Ovary (tissue), 9 donors: ENCODE results near the gene KIF16B. TPM values are rescaled to one million over a fixed set of nuclear protein-coding genes. Genes with fewer than 3 reads are reported as not detected.

Experiments used
- DNase-seq, 5 donors: peaks; one replicate each; pipeline ENCODE4 v3.0.0-alpha.2; 2019 to 2020
- H3K27ac ChIP-seq, 2 donors: fragments of 200-600 bp; one replicate each; pipeline versions ENCODE4 v1.5.1 to v1.8.0; 2019 to 2022
- H3K27me3 ChIP-seq: fragments of 200-600 bp; one replicate; pipeline ENCODE4 v1.8.0; 2022
- H3K36me3 ChIP-seq: fragments of 200-600 bp; sonication (generic); one replicate; pipeline ENCODE4 v1.5.1; 2019
- H3K4me1 ChIP-seq: one replicate; pipeline ENCODE4 v1.8.1; 2013; ENCODE audit warnings: mild to moderate bottlenecking, moderate library complexity; ENCODE audit not compliant: insufficient read depth
- H3K4me3 ChIP-seq: fragments of 200-600 bp; sonication (generic); one replicate; pipeline ENCODE4 v1.5.1; 2017
- H3K9me3 ChIP-seq, 2 donors: fragments of 200-600 bp in 1 of 2; sonication (generic) in 1 of 2; one replicate each; pipeline versions ENCODE4 v1.5.1 to v1.8.1; 2013 to 2019; ENCODE audit warnings: mild to moderate bottlenecking in 1 of 2, moderate library complexity in 1 of 2
- CTCF ChIP-seq, 3 donors: fragments of 450-650 bp in 2 of 3; fragments of 200-600 bp in 1 of 3; IDR thresholded peaks; one replicate each; pipeline versions ENCODE4 v1.5.1 to v1.8.0; 2016 to 2022; ENCODE audit warnings: antibody characterized with exemption in 3 of 3, mild to moderate bottlenecking in 1 of 3
- EP300 ChIP-seq: sonication (generic); formaldehyde crosslinking; IDR thresholded peaks from one replicate; pipeline ENCODE4 v1.6.1; 2017; ENCODE audit warnings: antibody characterized with exemption
- POLR2A ChIP-seq: fragments of 450-650 bp; IDR thresholded peaks from one replicate; pipeline ENCODE4 v1.6.1; 2017; ENCODE audit warnings: antibody characterized with exemption, mild to moderate bottlenecking, moderate library complexity
- WGBS, 3 donors: extraction: QIAGEN DNeasy Blood & Tissue Kit in 1 of 3; methylation state at CpG; one replicate each; pipeline versions ENCODE4 v1.1.5 to v1.1.7; 2013 to 2017; 5-methylcytosine and 5-hydroxymethylcytosine counted together
- intact Hi-C, 4 donors: fragments of 100-400 bp; cut with DNase I; formaldehyde crosslinking; loops; one replicate each; pipeline versions ENCODE4 v1.11.0 to v1.15.1; 2022 to 2023
- polyA plus RNA-seq, 2 donors: library from polyadenylated mRNA; stranded (reverse); fragments of 200-250 nt in 1 of 2; fragments of 350-450 nt in 1 of 2; fragmentation: Illumina TruSeq in 1 of 2; extraction: RNeasy Lipid Tissue Mini Kit (QIAGEN cat#74804) in 1 of 2; gene quantifications; one replicate each; pipeline ENCODE4 v1.2.3, GENCODE V29; 2013 to 2014
- total RNA-seq, 7 donors: library from RNA; depleted of rRNA in 2 of 7; stranded (reverse); fragments of >200 nt in 2 of 7; fragmentation: NEBNext Ultra II Directional in 3 of 7; extraction: Animal tissue kit (Norgen Biotek cat#: 25700) in 3 of 7; gene quantifications; one replicate each; pipeline versions ENCODE4 v1.1.0 to v1.2.4, GENCODE V29; 2016 to 2023
- donor health status: DM: no; HTN: no; CAD: no; lungs with moderate emphysema.
- donor health status: DM: no; HTN: no; CAD: no.
- donor health status: Bipolar disorder and iron deficiency.
- donor health status: DM: yes; HTN: yes; CAD: no.
- donor health status: DM: no; HTN: no; CAD: no.
- donor health status: DM: yes; HTN: yes; CAD: no.

KIF16B gene
- total and polyA plus RNA-seq, 9 donors, result 10.9 to 28.1 (median 20.2) TPM

- TF ChIP-seq POLR2A, result no peak
- no peak for TF ChIP-seq EP300
- no peak for TF ChIP-seq CTCF (IDR thresholded peaks at IDR 0.05)
- no peak overlapping the region for H3K27ac ChIP-seq
- no peak overlapping the region for H3K4me3 ChIP-seq
- H3K4me1 ChIP-seq, result peaks cover 1% of the 10 kb centered on the region
- intact Hi-C loops, result no loop called here
- no peaks in the 10 kb centered on the region for H3K36me3 ChIP-seq
- H3K27me3 ChIP-seq, result no peaks in the 10 kb centered on the region
- DNase-seq, result no peak
- no peaks in the 10 kb centered on the region for H3K9me3 ChIP-seq
- WGBS, 3 donors, result 95 to 98% (median 96%) methylated on average over 4 of the region's 4 CpGs
Measured at GRCh38 chr20:16267526-16267925, 305.7 kb downstream of the KIF16B start.

GRCh38 chr20:16265334-16265733 lies 307.9 kb downstream of the KIF16B start:
- no peak for DNase-seq
- no peak for TF ChIP-seq CTCF (IDR thresholded peaks at IDR 0.05)
- no peak for TF ChIP-seq POLR2A
- TF ChIP-seq EP300, result no peak
- H3K4me3 ChIP-seq, result no peak overlapping the region
- WGBS, 3 donors, result 98 to 99% (median 98%) methylated on average over 5 of the region's 5 CpGs
- no peaks in the 10 kb centered on the region for H3K36me3 ChIP-seq
- no peaks in the 10 kb centered on the region for H3K9me3 ChIP-seq
- H3K4me1 ChIP-seq, result peaks cover 7% of the 10 kb centered on the region
- no peak overlapping the region for H3K27ac ChIP-seq
- intact Hi-C loops, result no loop called here
- H3K27me3 ChIP-seq, result no peaks in the 10 kb centered on the region

- TF ChIP-seq POLR2A, result no peak
- TF ChIP-seq CTCF (IDR thresholded peaks at IDR 0.05), result no peak
- TF ChIP-seq EP300, result no peak
- intact Hi-C loops, result no loop called here
- Histone ChIP-seq H3K4me3 (no peak overlapping the region), H3K36me3 (no peaks in the 10 kb centered on the region), H3K4me1 (peaks cover 7% of the 10 kb centered on the region), H3K9me3 (no peaks in the 10 kb centered on the region), H3K27ac (no peak overlapping the region), H3K27me3 (no peaks in the 10 kb centered on the region)
- 20 to 36% (median 21%) methylated on average over 2 of the region's 2 CpGs for WGBS, 3 donors
- DNase-seq, result peak in 2 of 5 donors; percentile 14 to 37
Measured at GRCh38 chr20:16263582-16263981, 309.7 kb downstream of the KIF16B start.

GRCh38 chr20:16262594-16262993 lies 310.7 kb downstream of the KIF16B start:
- intact Hi-C loops, result no loop called here
- no peak for TF ChIP-seq EP300
- TF ChIP-seq POLR2A, result no peak
- no peak for TF ChIP-seq CTCF (IDR thresholded peaks at IDR 0.05)

More at GRCh38 chr20:16262594-16262993, 310.7 kb downstream of the KIF16B start:
- H3K36me3 ChIP-seq, result no peaks in the 10 kb centered on the region
- H3K4me1 ChIP-seq, result peaks cover 7% of the 10 kb centered on the region
- no peak overlapping the region for H3K27ac ChIP-seq
- H3K27me3 ChIP-seq, result no peaks in the 10 kb centered on the region
- no peaks in the 10 kb centered on the region for H3K9me3 ChIP-seq
- DNase-seq, result peak in 1 of 5 donors; percentile 61
- 6 to 29% (median 10%) methylated on average over 5 of the region's 5 CpGs for WGBS, 3 donors
- no peak overlapping the region for H3K4me3 ChIP-seq
